Ovary (tissue), 9 donors: ENCODE results near the gene PIEZO1. TPM values are rescaled to one million over a fixed set of nuclear protein-coding genes. Genes with fewer than 3 reads are reported as not detected.

Experiments used
- DNase-seq, 5 donors: peaks; one replicate each; pipeline ENCODE4 v3.0.0-alpha.2; 2019 to 2020
- H3K27ac ChIP-seq, 2 donors: fragments of 200-600 bp; one replicate each; pipeline versions ENCODE4 v1.5.1 to v1.8.0; 2019 to 2022
- H3K27me3 ChIP-seq: fragments of 200-600 bp; one replicate; pipeline ENCODE4 v1.8.0; 2022
- H3K36me3 ChIP-seq: fragments of 200-600 bp; sonication (generic); one replicate; pipeline ENCODE4 v1.5.1; 2019
- H3K4me1 ChIP-seq: one replicate; pipeline ENCODE4 v1.8.1; 2013; ENCODE audit warnings: mild to moderate bottlenecking, moderate library complexity; ENCODE audit not compliant: insufficient read depth
- H3K4me3 ChIP-seq: fragments of 200-600 bp; sonication (generic); one replicate; pipeline ENCODE4 v1.5.1; 2017
- H3K9me3 ChIP-seq, 2 donors: fragments of 200-600 bp in 1 of 2; sonication (generic) in 1 of 2; one replicate each; pipeline versions ENCODE4 v1.5.1 to v1.8.1; 2013 to 2019; ENCODE audit warnings: mild to moderate bottlenecking in 1 of 2, moderate library complexity in 1 of 2
- CTCF ChIP-seq, 3 donors: fragments of 450-650 bp in 2 of 3; fragments of 200-600 bp in 1 of 3; IDR thresholded peaks; one replicate each; pipeline versions ENCODE4 v1.5.1 to v1.8.0; 2016 to 2022; ENCODE audit warnings: antibody characterized with exemption in 3 of 3, mild to moderate bottlenecking in 1 of 3
- EP300 ChIP-seq: sonication (generic); formaldehyde crosslinking; IDR thresholded peaks from one replicate; pipeline ENCODE4 v1.6.1; 2017; ENCODE audit warnings: antibody characterized with exemption
- POLR2A ChIP-seq: fragments of 450-650 bp; IDR thresholded peaks from one replicate; pipeline ENCODE4 v1.6.1; 2017; ENCODE audit warnings: antibody characterized with exemption, mild to moderate bottlenecking, moderate library complexity
- WGBS, 3 donors: extraction: QIAGEN DNeasy Blood & Tissue Kit in 1 of 3; methylation state at CpG; one replicate each; pipeline versions ENCODE4 v1.1.5 to v1.1.7; 2013 to 2017; 5-methylcytosine and 5-hydroxymethylcytosine counted together
- intact Hi-C, 4 donors: fragments of 100-400 bp; cut with DNase I; formaldehyde crosslinking; loops; one replicate each; pipeline versions ENCODE4 v1.11.0 to v1.15.1; 2022 to 2023
- polyA plus RNA-seq, 2 donors: library from polyadenylated mRNA; stranded (reverse); fragments of 200-250 nt in 1 of 2; fragments of 350-450 nt in 1 of 2; fragmentation: Illumina TruSeq in 1 of 2; extraction: RNeasy Lipid Tissue Mini Kit (QIAGEN cat#74804) in 1 of 2; gene quantifications; one replicate each; pipeline ENCODE4 v1.2.3, GENCODE V29; 2013 to 2014
- total RNA-seq, 7 donors: library from RNA; depleted of rRNA in 2 of 7; stranded (reverse); fragments of >200 nt in 2 of 7; fragmentation: NEBNext Ultra II Directional in 3 of 7; extraction: Animal tissue kit (Norgen Biotek cat#: 25700) in 3 of 7; gene quantifications; one replicate each; pipeline versions ENCODE4 v1.1.0 to v1.2.4, GENCODE V29; 2016 to 2023
- donor health status: DM: no; HTN: no; CAD: no; lungs with moderate emphysema.
- donor health status: DM: no; HTN: no; CAD: no.
- donor health status: Bipolar disorder and iron deficiency.
- donor health status: DM: yes; HTN: yes; CAD: no.
- donor health status: DM: no; HTN: no; CAD: no.
- donor health status: DM: yes; HTN: yes; CAD: no.

PIEZO1 gene
- total and polyA plus RNA-seq, 9 donors, result 13.0 to 93.5 (median 49.1) TPM

GRCh38 chr16:88680554-88681083 is 104.4 kb downstream of the PIEZO1 start:
- Histone ChIP-seq H3K9me3 (no peaks in the 10 kb centered on the region), H3K36me3 (no peaks in the 10 kb centered on the region), H3K4me1 (no peaks in the 10 kb centered on the region), H3K27ac (no peak overlapping the region), H3K4me3 (no peak overlapping the region), H3K27me3 (peaks cover 3% of the 10 kb centered on the region)
- intact Hi-C loops, result no loop called here
- TF ChIP-seq CTCF (IDR thresholded peaks at IDR 0.05) (no peak), EP300 (no peak), POLR2A (no peak)
- DNase-seq, result no peak
- WGBS, 3 donors, result 57 to 75% (median 64%) methylated on average over 5 of the region's 5 CpGs

GRCh38 chr16:88678224-88678979 is 106.6 kb downstream of the PIEZO1 start:
- Histone ChIP-seq H3K27ac (no peak overlapping the region), H3K36me3 (no peaks in the 10 kb centered on the region), H3K4me3 (no peak overlapping the region), H3K9me3 (no peaks in the 10 kb centered on the region), H3K27me3 (no peaks in the 10 kb centered on the region), H3K4me1 (no peaks in the 10 kb centered on the region)
- TF ChIP-seq CTCF (IDR thresholded peaks at IDR 0.05) (no peak), EP300 (no peak), POLR2A (no peak)
- DNase-seq, result no peak
- 30 to 46% (median 36%) methylated on average over 9 to 32 of the region's 32 CpGs for WGBS, 3 donors
- intact Hi-C loops, result no loop called here

GRCh38 chr16:88677721-88678120 is 107.3 kb downstream of the PIEZO1 start:
- TF ChIP-seq CTCF (IDR thresholded peaks at IDR 0.05) (no peak), EP300 (no peak), POLR2A (no peak)
- Histone ChIP-seq H3K4me3 (no peak overlapping the region), H3K36me3 (no peaks in the 10 kb centered on the region), H3K9me3 (no peaks in the 10 kb centered on the region), H3K27ac (no peak overlapping the region), H3K4me1 (no peaks in the 10 kb centered on the region), H3K27me3 (no peaks in the 10 kb centered on the region)
- no peak for DNase-seq
- 48 to 50% (median 50%) methylated on average over 13 of the region's 13 CpGs for WGBS, 3 donors
- intact Hi-C loops, result no loop called here

- intact Hi-C loops, result no loop called here
- no peak for TF ChIP-seq CTCF (IDR thresholded peaks at IDR 0.05)
- no peak for TF ChIP-seq POLR2A
- 57 to 70% (median 64%) methylated on average over 19 to 22 of the region's 22 CpGs for WGBS, 3 donors
- Histone ChIP-seq H3K36me3 (no peaks in the 10 kb centered on the region), H3K27me3 (no peaks in the 10 kb centered on the region), H3K4me3 (no peak overlapping the region), H3K4me1 (no peaks in the 10 kb centered on the region), H3K27ac (no peak overlapping the region), H3K9me3 (no peaks in the 10 kb centered on the region)
- no peak for DNase-seq
These were observed 108.3 kb downstream of the PIEZO1 start for GRCh38 chr16:88676502-88677242.
